ENCODE measurements around the gene PDE4D. TPM values are rescaled to one million over a fixed set of nuclear protein-coding genes. Genes with fewer than 3 reads are reported as not detected.

The PDE4D gene
- total RNA-seq, 1 experiment from 2014 or later: 3.3 TPM

- no peaks in the 10 kb centered on the region for H3K36me3 Mint-ChIP-seq
- no peaks in the 10 kb centered on the region; the same call in 1 of the 2 replicates for H3K4me1 Mint-ChIP-seq
- CTCF ChIA-PET: no interaction called here
- no peak overlapping the region for H3K4me3 Mint-ChIP-seq
- H3K9me3 Mint-ChIP-seq: no peaks in the 10 kb centered on the region
- no peaks in the 10 kb centered on the region; the same call in 1 of the 2 replicates for H3K27me3 Mint-ChIP-seq (ENCODE audit: low read depth)
- TF ChIP-seq, protein P1, sequence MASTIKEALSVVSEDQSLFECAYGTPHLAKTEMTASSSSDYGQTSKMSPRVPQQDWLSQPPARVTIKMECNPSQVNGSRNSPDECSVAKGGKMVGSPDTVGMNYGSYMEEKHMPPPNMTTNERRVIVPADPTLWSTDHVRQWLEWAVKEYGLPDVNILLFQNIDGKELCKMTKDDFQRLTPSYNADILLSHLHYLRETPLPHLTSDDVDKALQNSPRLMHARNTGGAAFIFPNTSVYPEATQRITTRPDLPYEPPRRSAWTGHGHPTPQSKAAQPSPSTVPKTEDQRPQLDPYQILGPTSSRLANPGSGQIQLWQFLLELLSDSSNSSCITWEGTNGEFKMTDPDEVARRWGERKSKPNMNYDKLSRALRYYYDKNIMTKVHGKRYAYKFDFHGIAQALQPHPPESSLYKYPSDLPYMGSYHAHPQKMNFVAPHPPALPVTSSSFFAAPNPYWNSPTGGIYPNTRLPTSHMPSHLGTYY (CRISPR knock-in tag; IDR thresholded peaks at IDR 0.05): no peak
- no peak for TF ChIP-seq IRF2 (CRISPR knock-in tag; IDR thresholded peaks at IDR 0.05; ENCODE audit: borderline replicate concordance, low read depth)
- no peak for TF ChIP-seq FOXK1 (CRISPR knock-in tag; IDR thresholded peaks at IDR 0.05)
- no peak for TF ChIP-seq JUN (CRISPR knock-in tag; IDR thresholded peaks at IDR 0.05)
- no peak for TF ChIP-seq ZNF317 (CRISPR knock-in tag; IDR thresholded peaks at IDR 0.05; ENCODE audit: borderline replicate concordance, low read depth)
- TF ChIP-seq ZNF423 (CRISPR knock-in tag; IDR thresholded peaks at IDR 0.05): no peak
- TF ChIP-seq ZNF281 (CRISPR knock-in tag; IDR thresholded peaks at IDR 0.05): no peak
- no peak for TF ChIP-seq IRF1 (CRISPR knock-in tag; IDR thresholded peaks at IDR 0.05)
- H3K27ac Mint-ChIP-seq: no peak overlapping the region
- POLR2A ChIA-PET: no interaction called here
- DNase-seq (ENCODE audit: low spot score) (no peak), ATAC-seq (no peak)
These were observed 794.8 kb downstream of the PDE4D start for GRCh38 chr5:59098743-59099142.

GRCh38 chr5:59097712-59098111, 795.8 kb downstream of the PDE4D start:
- ChIA-PET POLR2A (interaction anchor here (0.6 kb wide), 1 partner anchor 250 kb away, joined by 3 read pairs; no protein-coding TSS in a partner anchor), CTCF (no interaction called here)
- no peak overlapping the region for H3K4me3 Mint-ChIP-seq
- H3K36me3 Mint-ChIP-seq: no peaks in the 10 kb centered on the region
- H3K27ac Mint-ChIP-seq: no peak overlapping the region
- no peak for DNase-seq (ENCODE audit: low spot score)
- TF ChIP-seq CDX4 (CRISPR knock-in tag; IDR thresholded peaks at IDR 0.05; ENCODE audit: borderline replicate concordance) (no peak), ETV6 (CRISPR knock-in tag; IDR thresholded peaks at IDR 0.05) (no peak), TEAD1 (CRISPR knock-in tag; IDR thresholded peaks at IDR 0.05) (no peak)
- TF ChIP-seq, protein P2, sequence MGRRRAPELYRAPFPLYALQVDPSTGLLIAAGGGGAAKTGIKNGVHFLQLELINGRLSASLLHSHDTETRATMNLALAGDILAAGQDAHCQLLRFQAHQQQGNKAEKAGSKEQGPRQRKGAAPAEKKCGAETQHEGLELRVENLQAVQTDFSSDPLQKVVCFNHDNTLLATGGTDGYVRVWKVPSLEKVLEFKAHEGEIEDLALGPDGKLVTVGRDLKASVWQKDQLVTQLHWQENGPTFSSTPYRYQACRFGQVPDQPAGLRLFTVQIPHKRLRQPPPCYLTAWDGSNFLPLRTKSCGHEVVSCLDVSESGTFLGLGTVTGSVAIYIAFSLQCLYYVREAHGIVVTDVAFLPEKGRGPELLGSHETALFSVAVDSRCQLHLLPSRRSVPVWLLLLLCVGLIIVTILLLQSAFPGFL (CRISPR knock-in tag; IDR thresholded peaks at IDR 0.05; ENCODE audit: borderline replicate concordance): no peak
- H3K9me3 Mint-ChIP-seq: no peaks in the 10 kb centered on the region
- H3K4me1 Mint-ChIP-seq: peaks cover 7% of the 10 kb centered on the region
- ATAC-seq: no peak
- H3K27me3 Mint-ChIP-seq (ENCODE audit: low read depth): no peaks in the 10 kb centered on the region; the same call in 1 of the 2 replicates

DNA sequence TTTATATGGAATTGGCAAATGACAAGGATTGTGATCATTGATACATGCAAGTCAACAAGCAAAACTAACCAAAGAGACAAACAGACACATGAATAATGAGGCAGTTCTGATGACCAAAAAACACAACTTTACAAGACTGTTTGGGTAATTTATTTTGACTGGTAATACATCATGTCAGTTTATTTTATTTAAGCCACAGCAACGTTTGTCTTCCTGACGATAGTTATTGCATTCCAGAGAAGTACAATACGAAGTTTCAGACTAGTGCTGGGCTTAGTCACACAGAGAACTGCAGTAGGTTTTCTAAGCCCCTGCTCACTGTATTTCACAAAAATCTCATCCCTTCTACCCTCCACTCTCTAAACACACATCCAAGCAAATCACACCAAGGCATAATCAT, 796.4 kb downstream of the PDE4D start:
- H3K27me3 Mint-ChIP-seq (ENCODE audit: low read depth): no peaks in the 10 kb centered on the region; the same call in 1 of the 2 replicates
- ATAC-seq (no peak), DNase-seq (ENCODE audit: low spot score) (no peak)
- TF ChIP-seq NFYB (CRISPR knock-in tag; conservative IDR thresholded peaks at IDR 0.05; ENCODE audit: low read depth) (no peak), JAZF1 (CRISPR knock-in tag; IDR thresholded peaks at IDR 0.05) (no peak), TP53 (CRISPR knock-in tag; IDR thresholded peaks at IDR 0.05) (no peak), OVOL2 (CRISPR knock-in tag; IDR thresholded peaks at IDR 0.05; ENCODE audit: borderline replicate concordance) (no peak), FOXJ3 (CRISPR knock-in tag; IDR thresholded peaks at IDR 0.05; ENCODE audit: borderline replicate concordance) (no peak), ETV6 (CRISPR knock-in tag; IDR thresholded peaks at IDR 0.05) (no peak), MXD4 (CRISPR knock-in tag; IDR thresholded peaks at IDR 0.05; ENCODE audit: borderline replicate concordance) (no peak), CDX4 (CRISPR knock-in tag; IDR thresholded peaks at IDR 0.05; ENCODE audit: borderline replicate concordance) (no peak), GTF2I (CRISPR knock-in tag; conservative IDR thresholded peaks at IDR 0.05) (no peak), ZNF317 (CRISPR knock-in tag; IDR thresholded peaks at IDR 0.05; ENCODE audit: borderline replicate concordance, low read depth) (no peak), NR2C2 (CRISPR knock-in tag; IDR thresholded peaks at IDR 0.05) (no peak), CREM (CRISPR knock-in tag; IDR thresholded peaks at IDR 0.05) (no peak)
- TF ChIP-seq, protein P3, sequence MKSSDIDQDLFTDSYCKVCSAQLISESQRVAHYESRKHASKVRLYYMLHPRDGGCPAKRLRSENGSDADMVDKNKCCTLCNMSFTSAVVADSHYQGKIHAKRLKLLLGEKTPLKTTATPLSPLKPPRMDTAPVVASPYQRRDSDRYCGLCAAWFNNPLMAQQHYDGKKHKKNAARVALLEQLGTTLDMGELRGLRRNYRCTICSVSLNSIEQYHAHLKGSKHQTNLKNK (CRISPR knock-in tag; IDR thresholded peaks at IDR 0.05): no peak
- TF ChIP-seq, protein P4, sequence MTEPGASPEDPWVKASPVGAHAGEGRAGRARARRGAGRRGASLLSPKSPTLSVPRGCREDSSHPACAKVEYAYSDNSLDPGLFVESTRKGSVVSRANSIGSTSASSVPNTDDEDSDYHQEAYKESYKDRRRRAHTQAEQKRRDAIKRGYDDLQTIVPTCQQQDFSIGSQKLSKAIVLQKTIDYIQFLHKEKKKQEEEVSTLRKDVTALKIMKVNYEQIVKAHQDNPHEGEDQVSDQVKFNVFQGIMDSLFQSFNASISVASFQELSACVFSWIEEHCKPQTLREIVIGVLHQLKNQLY (CRISPR knock-in tag; IDR thresholded peaks at IDR 0.05): no peak
- H3K27ac Mint-ChIP-seq: no peak overlapping the region
- H3K4me3 Mint-ChIP-seq: no peak overlapping the region
- no peaks in the 10 kb centered on the region for H3K36me3 Mint-ChIP-seq
- POLR2A ChIA-PET: no interaction called here
- no peaks in the 10 kb centered on the region for H3K9me3 Mint-ChIP-seq
- CTCF ChIA-PET: no interaction called here
- peaks cover 9% of the 10 kb centered on the region for H3K4me1 Mint-ChIP-seq
